HCT116 (cell line): ENCODE measurements around the gene RWDD2A. TPM values are rescaled to one million over a fixed set of nuclear protein-coding genes. Genes with fewer than 3 reads are reported as not detected.

ENCODE experiments used
- ATAC-seq: fragments of 200-7000 bp; cut with Tn5 transposase; 2 replicates; pipeline ENCODE4 v1.9.1; 2020; ENCODE audit warnings: mild to moderate bottlenecking, moderate library complexity
- BruUV-seq: library from RNA; stranded (reverse); fragments of 400-500 nt; replicated peaks from 2 replicates; lab custom pipeline; 2021; lab: Mats Ljungman, UMichigan
- CTCF ChIA-PET: fragments of 300-600 bp; sonication (Branson Sonifier 250); formaldehyde crosslinking; loops from one replicate; lab custom pipeline; 2021; ENCODE audit warnings: antibody characterized with exemption; lab: Charles Lee
- POLR2A ChIA-PET: fragments of 300-600, 350-600 bp; sonication (Branson Sonifier 250); formaldehyde crosslinking; loops from one replicate; lab custom pipeline; 2021; ENCODE audit warnings: antibody characterized with exemption; lab: Charles Lee
- RAD21 ChIA-PET, 2 experiments: fragments of 300-600 bp; sonication (Branson Sonifier 250); formaldehyde crosslinking; loops; one replicate each; lab custom pipeline; 2023; ENCODE audit warnings: low total read pairs in 2 of 2; ENCODE audit not compliant: uncharacterized antibody in 2 of 2, unreplicated experiment in 2 of 2, low non-redundant PET in 1 of 2; lab: Charles Lee
- DNase-seq: peaks from one replicate; pipeline ENCODE4 v3.0.0-alpha.2; 2010; ENCODE audit warnings: low read depth, low spot score
- H2AFZ ChIP-seq: fragments of 200-600 bp; shearing (Covaris generic), sonication (generic); 2 replicates; pipeline ENCODE4 v1.6.1; 2017; ENCODE audit warnings: low read depth, mixed run types, mixed read lengths, antibody characterized with exemption, low read length; ENCODE audit not compliant: poor library complexity, severe bottlenecking
- H3K27ac ChIP-seq: 2 replicates; pipeline ENCODE4 v1.5.1; 2012; ENCODE audit warnings: low read depth, low read length
- H3K27me3 ChIP-seq: fragments of 200-600 bp; sonication (generic); 2 replicates; pipeline ENCODE4 v1.6.1; 2016; ENCODE audit warnings: mixed run types, low read length, mixed read lengths; ENCODE audit not compliant: insufficient read depth
- H3K36me3 ChIP-seq, 2 experiments: fragments of 200-500 bp in 1 of 2; fragments of 200-600 bp in 1 of 2; sonication (Bioruptor generic) in 1 of 2; sonication (generic) in 1 of 2; 2 replicates each; pipeline versions ENCODE4 v1.5.1 to v1.6.1; 2014 to 2016; ENCODE audit warnings: low read length in 2 of 2, inconsistent platforms in 1 of 2, mixed read lengths in 1 of 2, mixed run types in 1 of 2; ENCODE audit not compliant: insufficient read depth in 2 of 2, control insufficient read depth in 1 of 2
- H3K4me1 ChIP-seq, 2 experiments: fragments of 200-600 bp in 1 of 2; sonication (generic) in 1 of 2; 2 replicates each; pipeline versions ENCODE4 v1.5.1 to v1.6.1; 2012 to 2017; ENCODE audit warnings: low read length in 2 of 2, inconsistent platforms in 1 of 2, mild to moderate bottlenecking in 1 of 2, mixed read lengths in 1 of 2, mixed run types in 1 of 2, moderate library complexity in 1 of 2; ENCODE audit not compliant: insufficient read depth in 2 of 2, control insufficient read depth in 1 of 2
- H3K4me2 ChIP-seq: fragments of 200-600 bp; sonication (generic); 2 replicates; pipeline ENCODE4 v1.6.1; 2017; ENCODE audit warnings: mixed run types, low read length, mixed read lengths
- H3K4me3 ChIP-seq, 2 experiments: fragments of 200-600 bp in 1 of 2; sonication (generic) in 1 of 2; replicated peaks in 1 of 2; 2 replicates each; pipeline ENCODE4 v1.5.1; 2011 to 2016; ENCODE audit warnings: low read length in 2 of 2, control low read depth in 1 of 2, low read depth in 1 of 2, mild to moderate bottlenecking in 1 of 2, mixed read lengths in 1 of 2, mixed run types in 1 of 2
- H3K79me2 ChIP-seq: fragments of 200-600 bp; sonication (generic); 2 replicates; pipeline ENCODE4 v1.6.1; 2017; ENCODE audit warnings: mild to moderate bottlenecking, mixed run types, low read length, moderate library complexity, mixed read lengths; ENCODE audit not compliant: insufficient read depth
- H3K9ac ChIP-seq: fragments of 200-600 bp; sonication (generic); 2 replicates; pipeline ENCODE4 v1.6.1; 2016; ENCODE audit warnings: low read length, mixed read lengths
- H3K9me2 ChIP-seq: fragments of 200-600 bp; sonication (generic), shearing (Covaris generic); 2 replicates; pipeline ENCODE4 v1.6.1; 2017; ENCODE audit warnings: mixed run types, mild to moderate bottlenecking, moderate library complexity; ENCODE audit not compliant: insufficient read depth
- H3K9me3 ChIP-seq, 2 experiments: fragments of 200-500 bp in 1 of 2; fragments of 200-600 bp in 1 of 2; sonication (Bioruptor generic) in 1 of 2; sonication (generic) in 1 of 2; 2 replicates each; pipeline ENCODE4 v1.6.1; 2014 to 2017; ENCODE audit warnings: low read length in 2 of 2, mixed read lengths in 2 of 2, inconsistent platforms in 1 of 2, low read depth in 1 of 2, mild to moderate bottlenecking in 1 of 2, mixed run types in 1 of 2, moderate library complexity in 1 of 2; ENCODE audit not compliant: control insufficient read depth in 1 of 2, insufficient read depth in 1 of 2
- H4K20me1 ChIP-seq: fragments of 200-600 bp; sonication (generic), shearing (Covaris generic); 2 replicates; pipeline ENCODE4 v1.6.1; 2017; ENCODE audit warnings: mixed run types, mild to moderate bottlenecking, moderate library complexity; ENCODE audit not compliant: insufficient read depth
- CBX3 ChIP-seq: IDR thresholded peaks from 2 replicates; pipeline ENCODE4 v1.6.1; 2012; ENCODE audit warnings: low read depth
- CEBPB ChIP-seq: IDR thresholded peaks from 2 replicates; pipeline ENCODE4 v1.6.1; 2012; ENCODE audit warnings: low read depth
- EGR1 ChIP-seq: IDR thresholded peaks from 2 replicates; pipeline ENCODE4 v1.6.1; 2012; ENCODE audit warnings: low read depth
- ELF1 ChIP-seq: IDR thresholded peaks from 2 replicates; pipeline ENCODE4 v1.6.1; 2012; ENCODE audit warnings: low read depth, borderline replicate concordance
- EZH2 ChIP-seq: fragments of 200-600 bp; sonication (generic); IDR thresholded peaks from 2 replicates; pipeline ENCODE4 v1.6.1; 2017; ENCODE audit warnings: antibody characterized with exemption, mixed run types
- EZH2phosphoT487 ChIP-seq: fragments of 200-600 bp; IDR thresholded peaks from 2 replicates; pipeline ENCODE4 v1.6.1; 2018; ENCODE audit warnings: antibody characterized with exemption, borderline replicate concordance
- JUND ChIP-seq: IDR thresholded peaks from 2 replicates; pipeline ENCODE4 v1.6.1; 2012
- POLR2A ChIP-seq: IDR thresholded peaks from 2 replicates; pipeline ENCODE4 v1.7.0; 2011; ENCODE audit warnings: borderline replicate concordance; ENCODE audit not compliant: insufficient read depth, insufficient read length; ENCODE audit errors: extremely low read depth
- POLR2AphosphoS5 ChIP-seq: IDR thresholded peaks from 2 replicates; pipeline ENCODE4 v1.6.1; 2011; ENCODE audit warnings: mild to moderate bottlenecking, low read depth, low read length, moderate library complexity
- SP1 ChIP-seq: IDR thresholded peaks from 2 replicates; pipeline ENCODE4 v1.6.1; 2012; ENCODE audit warnings: low read depth
- TCF7L2 ChIP-seq: IDR thresholded peaks from 2 replicates; pipeline ENCODE4 v1.7.0; 2011; ENCODE audit warnings: borderline replicate concordance, inconsistent platforms; ENCODE audit not compliant: insufficient read depth, insufficient read length; ENCODE audit errors: extremely low read depth
- YY1 ChIP-seq: IDR thresholded peaks from 2 replicates; pipeline ENCODE4 v1.6.1; 2011; ENCODE audit warnings: low read length, low read depth, moderate library complexity, mild to moderate bottlenecking; ENCODE audit not compliant: insufficient replicate concordance; ENCODE audit errors: extremely low read depth
- intact Hi-C: fragments of 100-400 bp; cut with micrococcal nuclease; formaldehyde crosslinking; loops from 2 replicates; pipeline ENCODE4 v1.10.0; 2022
- total RNA-seq: library from RNA; stranded (reverse); gene quantifications from one replicate; pipeline ENCODE4 v1.2.1, GENCODE V29; 2021; ENCODE audit not compliant: unreplicated experiment
- TF ChIP-seq, protein P1 (sequence below): IDR thresholded peaks from 2 replicates; pipeline ENCODE4 v1.6.1; 2011; ENCODE audit warnings: mild to moderate bottlenecking, low read length, moderate library complexity; ENCODE audit not compliant: insufficient replicate concordance; ENCODE audit errors: extremely low read depth

Gene RWDD2A
- total RNA-seq, 1 experiment from 2014 or later = 3.6 TPM

DNA sequence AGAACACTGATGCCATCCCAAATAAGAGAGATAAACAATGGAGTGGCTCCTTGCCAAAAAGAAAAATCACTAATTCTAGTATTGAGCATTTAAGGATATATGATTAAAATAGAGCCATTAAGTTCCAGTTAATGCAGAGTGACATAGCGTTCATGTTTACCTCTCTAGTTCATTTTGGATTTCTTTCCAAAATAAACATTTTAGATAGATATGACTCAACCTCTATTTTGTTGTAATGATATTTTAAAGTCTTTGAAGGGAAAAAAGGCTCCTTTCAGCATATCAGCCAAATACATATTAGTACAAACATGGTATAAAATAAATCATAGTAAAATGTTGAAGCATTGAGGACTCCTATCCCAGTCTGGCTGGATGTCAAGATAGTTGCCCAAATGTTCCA, 33.4 kb downstream of the RWDD2A start:
- RAD21 ChIA-PET = no interaction called here
- no peaks in the 10 kb centered on the region for H3K27me3 ChIP-seq
- H3K27ac ChIP-seq = no peak overlapping the region
- no peak overlapping the region for H3K9ac ChIP-seq
- POLR2A ChIA-PET = no interaction called here
- H3K4me3 ChIP-seq = no peak overlapping the region
- H3K4me2 ChIP-seq = no peak overlapping the region
- no peaks in the 10 kb centered on the region for H3K9me2 ChIP-seq
- CTCF ChIA-PET = interaction anchor here (0.8 kb wide), 1 partner anchor 286 kb away, joined by 3 read pairs; the partner anchor contains the start of gene PRSS35
- peaks cover 0 to 10% of the 10 kb centered on the region in 2 experiments; a peak in 1 of 4 replicates for H3K4me1 ChIP-seq
- no peak for DNase-seq
- intact Hi-C loops = no loop called here
- H3K36me3 ChIP-seq = peaks cover 0 to 2% of the 10 kb centered on the region in 2 experiments; a peak in 1 of 4 replicates
- no peak for ATAC-seq
- no peaks in the 10 kb centered on the region for H4K20me1 ChIP-seq
- no TSS peak for BruUV-seq
- H3K79me2 ChIP-seq = no peaks in the 10 kb centered on the region
- no peak overlapping the region for H2AFZ ChIP-seq
- no peak for TF ChIP-seq EZH2phosphoT487
- no peak for TF ChIP-seq POLR2A
- no peak for TF ChIP-seq JUND
- TF ChIP-seq POLR2AphosphoS5 = no peak
- TF ChIP-seq EGR1 = no peak
- no peak for TF ChIP-seq CBX3
- TF ChIP-seq YY1 = no peak
- TF ChIP-seq, protein P1, sequence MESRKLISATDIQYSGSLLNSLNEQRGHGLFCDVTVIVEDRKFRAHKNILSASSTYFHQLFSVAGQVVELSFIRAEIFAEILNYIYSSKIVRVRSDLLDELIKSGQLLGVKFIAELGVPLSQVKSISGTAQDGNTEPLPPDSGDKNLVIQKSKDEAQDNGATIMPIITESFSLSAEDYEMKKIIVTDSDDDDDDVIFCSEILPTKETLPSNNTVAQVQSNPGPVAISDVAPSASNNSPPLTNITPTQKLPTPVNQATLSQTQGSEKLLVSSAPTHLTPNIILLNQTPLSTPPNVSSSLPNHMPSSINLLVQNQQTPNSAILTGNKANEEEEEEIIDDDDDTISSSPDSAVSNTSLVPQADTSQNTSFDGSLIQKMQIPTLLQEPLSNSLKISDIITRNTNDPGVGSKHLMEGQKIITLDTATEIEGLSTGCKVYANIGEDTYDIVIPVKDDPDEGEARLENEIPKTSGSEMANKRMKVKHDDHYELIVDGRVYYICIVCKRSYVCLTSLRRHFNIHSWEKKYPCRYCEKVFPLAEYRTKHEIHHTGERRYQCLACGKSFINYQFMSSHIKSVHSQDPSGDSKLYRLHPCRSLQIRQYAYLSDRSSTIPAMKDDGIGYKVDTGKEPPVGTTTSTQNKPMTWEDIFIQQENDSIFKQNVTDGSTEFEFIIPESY = no peak
- H3K9me3 ChIP-seq = no peaks in the 10 kb centered on the region

DNA sequence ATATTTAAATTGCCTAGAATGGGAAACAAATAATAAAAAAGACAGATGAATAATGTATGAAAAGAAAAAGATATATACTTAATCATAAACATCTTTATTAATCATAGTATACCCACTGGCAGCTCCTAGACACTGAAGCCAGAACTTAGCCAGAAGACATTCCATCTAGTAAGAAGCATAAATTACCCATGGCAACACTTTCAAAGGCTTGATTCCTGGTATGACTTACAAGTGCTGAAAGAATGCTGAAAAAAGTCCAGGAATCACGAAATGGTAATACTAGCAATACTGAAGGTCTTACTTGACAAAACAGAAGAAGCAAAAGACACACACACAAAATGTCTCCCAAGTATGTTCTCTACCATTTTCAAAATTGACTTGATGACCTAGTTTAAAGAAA, 38.0 kb downstream of the RWDD2A start:
- RAD21 ChIA-PET = interaction anchor here in 1 of 2 experiments (0.7 kb wide), 1 partner anchor 167 kb away, joined by 3 read pairs; no protein-coding TSS in a partner anchor
- no peak overlapping the region for H3K4me2 ChIP-seq
- no peaks in the 10 kb centered on the region for H3K9me2 ChIP-seq
- no peak overlapping the region for H3K27ac ChIP-seq
- TF ChIP-seq SP1 = no peak
- no peak for TF ChIP-seq EZH2
- TF ChIP-seq CEBPB = no peak
- TF ChIP-seq POLR2AphosphoS5 = no peak
- TF ChIP-seq EGR1 = no peak
- no peak for TF ChIP-seq TCF7L2
- no peak for TF ChIP-seq JUND
- TF ChIP-seq ELF1 = no peak
- H3K9me3 ChIP-seq = no peaks in the 10 kb centered on the region
- H3K4me3 ChIP-seq = no peak overlapping the region
- no peak overlapping the region for H3K9ac ChIP-seq
- peaks cover 0 to 10% of the 10 kb centered on the region in 2 experiments; a peak in 1 of 4 replicates for H3K4me1 ChIP-seq
- H3K36me3 ChIP-seq = 0 out of 4 replicates have a peak, but pooled peaks cover 0 to 2% of the 10 kb centered on the region in 2 experiments
- H2AFZ ChIP-seq = no peak overlapping the region
- H4K20me1 ChIP-seq = no peaks in the 10 kb centered on the region
- DNase-seq = no peak
- CTCF ChIA-PET = no interaction called here
- H3K79me2 ChIP-seq = no peaks in the 10 kb centered on the region
- no peaks in the 10 kb centered on the region for H3K27me3 ChIP-seq
- no peak for ATAC-seq
- POLR2A ChIA-PET = no interaction called here
- no TSS peak for BruUV-seq
- intact Hi-C loops = no loop called here
